ENCODE data around the gene RHOBTB1. TPM values are rescaled to one million over a fixed set of nuclear protein-coding genes. Genes with fewer than 3 reads are reported as not detected.

The RHOBTB1 gene
- total RNA-seq, 2 experiments from 2014 or later = not detected

DNA sequence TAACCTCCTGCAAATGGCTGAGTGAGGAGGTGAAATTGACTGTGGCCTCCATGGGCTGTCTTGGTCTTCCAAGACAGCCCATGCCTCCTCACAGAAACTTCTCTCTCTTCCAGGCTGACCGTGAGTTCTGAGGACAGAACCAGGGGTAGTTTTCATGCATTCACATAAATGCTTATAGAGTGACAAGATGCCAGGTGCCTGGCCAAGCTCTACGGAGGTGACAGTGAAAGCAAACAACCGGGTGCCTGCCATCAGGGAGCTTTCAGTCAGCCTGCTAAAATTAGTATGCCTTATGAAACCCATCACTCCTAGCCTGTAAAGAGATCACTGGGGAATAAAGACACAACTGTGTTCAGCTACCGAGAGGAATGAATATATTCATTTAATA is 919 bp upstream of the RHOBTB1 start:
- no peaks in the 10 kb centered on the region for H4K20me1 ChIP-seq (ENCODE audit: insufficient read depth, low read length)
- intact Hi-C loops (cut with micrococcal nuclease; ENCODE audit: unreplicated experiment) = no loop called here
- H3K27ac ChIP-seq (ENCODE audit: low read depth, low read length, poor library complexity, severe bottlenecking) = no peak overlapping the region
- H3K4me2 ChIP-seq (ENCODE audit: low read length) = no peak overlapping the region
- H3K9me2 ChIP-seq (ENCODE audit: insufficient read depth, low read length) = no peaks in the 10 kb centered on the region
- H3K4me3 ChIP-seq (ENCODE audit: low read depth, low read length, poor library complexity, severe bottlenecking) = no peak overlapping the region
- TF ChIP-seq, protein P1, sequence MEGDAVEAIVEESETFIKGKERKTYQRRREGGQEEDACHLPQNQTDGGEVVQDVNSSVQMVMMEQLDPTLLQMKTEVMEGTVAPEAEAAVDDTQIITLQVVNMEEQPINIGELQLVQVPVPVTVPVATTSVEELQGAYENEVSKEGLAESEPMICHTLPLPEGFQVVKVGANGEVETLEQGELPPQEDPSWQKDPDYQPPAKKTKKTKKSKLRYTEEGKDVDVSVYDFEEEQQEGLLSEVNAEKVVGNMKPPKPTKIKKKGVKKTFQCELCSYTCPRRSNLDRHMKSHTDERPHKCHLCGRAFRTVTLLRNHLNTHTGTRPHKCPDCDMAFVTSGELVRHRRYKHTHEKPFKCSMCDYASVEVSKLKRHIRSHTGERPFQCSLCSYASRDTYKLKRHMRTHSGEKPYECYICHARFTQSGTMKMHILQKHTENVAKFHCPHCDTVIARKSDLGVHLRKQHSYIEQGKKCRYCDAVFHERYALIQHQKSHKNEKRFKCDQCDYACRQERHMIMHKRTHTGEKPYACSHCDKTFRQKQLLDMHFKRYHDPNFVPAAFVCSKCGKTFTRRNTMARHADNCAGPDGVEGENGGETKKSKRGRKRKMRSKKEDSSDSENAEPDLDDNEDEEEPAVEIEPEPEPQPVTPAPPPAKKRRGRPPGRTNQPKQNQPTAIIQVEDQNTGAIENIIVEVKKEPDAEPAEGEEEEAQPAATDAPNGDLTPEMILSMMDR (conservative IDR thresholded peaks at IDR 0.05; ENCODE audit: low read length) = no peak
- TF ChIP-seq EZH2phosphoT487 (IDR thresholded peaks at IDR 0.05; ENCODE audit: borderline replicate concordance, low read depth, low read length) = no peak
- no TSS peak for BruUV-seq (replicated peaks)
- POLR2A ChIA-PET = interaction anchor here (0.6 kb wide), 1 partner anchor 1345 kb away, joined by 3 read pairs; no protein-coding TSS in a partner anchor
- H3K4me1 ChIP-seq (ENCODE audit: insufficient read depth, low read length, poor library complexity, severe bottlenecking) = no peaks in the 10 kb centered on the region
- H3K79me2 ChIP-seq (ENCODE audit: insufficient read depth, low read depth, low read length) = no peaks in the 10 kb centered on the region
- no peak for DNase-seq (ENCODE audit: low spot score)
- H3K9me3 ChIP-seq (ENCODE audit: low read length) = no peaks in the 10 kb centered on the region
- CTCF ChIA-PET (ENCODE audit: unreplicated experiment) = no interaction called here
- no peak overlapping the region for H2AFZ ChIP-seq (ENCODE audit: low read length)
- H3K36me3 ChIP-seq (ENCODE audit: insufficient read depth, low read length) = no peaks in the 10 kb centered on the region

DNA sequence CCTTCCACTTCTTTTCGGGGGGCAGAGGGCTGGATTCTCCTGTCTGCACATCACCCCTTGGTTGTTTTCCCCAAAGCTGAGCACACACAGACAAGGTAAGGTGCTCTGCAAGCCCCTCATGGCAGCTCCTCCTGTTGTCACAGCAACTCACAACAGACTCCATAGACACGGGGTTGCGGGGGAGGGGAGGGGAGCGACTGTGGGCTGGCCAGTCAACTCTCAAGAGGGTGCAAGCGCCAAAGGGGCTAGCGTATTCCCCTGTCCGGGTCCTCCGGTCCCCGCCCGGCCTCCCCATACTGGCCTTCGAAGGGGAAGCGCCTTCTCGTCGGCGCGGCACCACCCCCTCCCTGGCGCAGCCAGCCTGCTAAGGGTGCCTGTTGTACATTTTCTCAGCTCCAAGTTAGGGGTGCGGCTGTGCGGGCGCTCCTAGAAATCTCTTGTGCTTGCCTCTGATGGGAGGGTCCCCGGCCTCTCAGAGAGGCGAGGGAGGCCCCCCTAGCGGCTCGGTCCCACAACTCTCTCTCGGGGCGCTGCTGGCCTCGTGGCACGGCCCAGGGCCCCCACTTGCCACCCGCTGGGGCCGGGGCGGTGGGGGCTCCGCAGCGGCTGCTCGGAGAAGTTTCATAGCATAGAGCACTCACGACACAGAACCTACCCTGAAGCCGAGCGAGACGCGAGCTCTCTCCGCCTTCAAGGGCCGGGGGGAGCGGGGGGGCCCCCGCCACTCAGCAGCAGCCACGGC is 498 bp downstream of the RHOBTB1 start:
- DNase-seq (ENCODE audit: low spot score) = no peak
- Histone ChIP-seq H3K9me2 (ENCODE audit: insufficient read depth, low read length) (no peaks in the 10 kb centered on the region), H3K27ac (ENCODE audit: low read depth, low read length, poor library complexity, severe bottlenecking) (no peak overlapping the region), H3K4me1 (ENCODE audit: insufficient read depth, low read length, poor library complexity, severe bottlenecking) (no peaks in the 10 kb centered on the region), H3K9me3 (ENCODE audit: low read length) (no peaks in the 10 kb centered on the region), H2AFZ (ENCODE audit: low read length) (no peak overlapping the region), H3K36me3 (ENCODE audit: insufficient read depth, low read length) (no peaks in the 10 kb centered on the region), H4K20me1 (ENCODE audit: insufficient read depth, low read length) (no peaks in the 10 kb centered on the region), H3K4me3 (ENCODE audit: low read depth, low read length, poor library complexity, severe bottlenecking) (no peak overlapping the region), H3K4me2 (ENCODE audit: low read length) (no peak overlapping the region), H3K79me2 (ENCODE audit: insufficient read depth, low read depth, low read length) (no peaks in the 10 kb centered on the region)
- no TSS peak for BruUV-seq (replicated peaks)
- intact Hi-C loops (cut with micrococcal nuclease; ENCODE audit: unreplicated experiment) = no loop called here
- ChIA-PET CTCF (ENCODE audit: unreplicated experiment) (interaction anchor here (0.6 kb wide), 1 partner anchor 128 kb away, joined by 6 read pairs; no protein-coding TSS in a partner anchor), POLR2A (interaction anchor here (0.6 kb wide), 1 partner anchor 1057 kb away, joined by 6 read pairs; no protein-coding TSS in a partner anchor)
- TF ChIP-seq, protein P1 (conservative IDR thresholded peaks at IDR 0.05; ENCODE audit: low read length) = no peak
- TF ChIP-seq EZH2phosphoT487 (IDR thresholded peaks at IDR 0.05; ENCODE audit: borderline replicate concordance, low read depth, low read length) = no peak

DNA sequence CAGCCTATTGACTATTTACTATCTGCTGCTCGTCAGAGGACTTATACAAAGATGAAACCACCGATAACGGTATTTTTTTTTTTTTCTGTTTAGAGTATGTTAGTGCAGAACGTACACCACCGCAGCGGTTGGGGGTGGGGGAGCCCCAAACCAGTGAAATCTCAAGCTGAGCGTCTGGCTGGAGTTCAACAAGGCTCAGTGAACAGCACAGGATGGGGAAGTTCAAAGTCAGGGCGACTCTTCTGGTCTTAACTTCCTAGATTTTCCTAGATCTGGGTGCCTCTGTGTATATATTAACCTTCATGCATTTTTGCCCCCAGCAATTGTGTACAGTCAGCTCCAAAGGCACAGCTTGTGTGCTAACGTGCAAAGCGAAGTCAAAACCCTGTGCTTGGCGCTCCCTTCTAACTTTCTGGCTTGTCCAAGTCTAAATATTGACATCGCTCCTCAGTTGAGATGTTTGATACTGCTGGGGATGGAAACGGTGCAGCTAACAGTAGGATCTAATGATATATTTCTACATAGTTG is 1.1 kb downstream of the RHOBTB1 start:
- CTCF ChIA-PET (ENCODE audit: unreplicated experiment) = interaction anchor here (0.6 kb wide), 1 partner anchor 128 kb away, joined by 6 read pairs; no protein-coding TSS in a partner anchor
- H3K4me2 ChIP-seq (ENCODE audit: low read length) = no peak overlapping the region
- POLR2A ChIA-PET = interaction anchor here (0.7 to 1.0 kb wide), 2 partner anchors 50 to 142 kb away, joined by 3 to 4 read pairs; no protein-coding TSS in a partner anchor

More for the DNA sequence above, 1.1 kb downstream of the RHOBTB1 start:
- Histone ChIP-seq H3K9me2 (ENCODE audit: insufficient read depth, low read length) (no peaks in the 10 kb centered on the region), H2AFZ (ENCODE audit: low read length) (no peak overlapping the region), H3K4me3 (ENCODE audit: low read depth, low read length, poor library complexity, severe bottlenecking) (no peak overlapping the region), H3K4me1 (ENCODE audit: insufficient read depth, low read length, poor library complexity, severe bottlenecking) (no peaks in the 10 kb centered on the region), H4K20me1 (ENCODE audit: insufficient read depth, low read length) (no peaks in the 10 kb centered on the region), H3K36me3 (ENCODE audit: insufficient read depth, low read length) (no peaks in the 10 kb centered on the region), H3K79me2 (ENCODE audit: insufficient read depth, low read depth, low read length) (no peaks in the 10 kb centered on the region), H3K9me3 (ENCODE audit: low read length) (no peaks in the 10 kb centered on the region), H3K27ac (ENCODE audit: low read depth, low read length, poor library complexity, severe bottlenecking) (no peak overlapping the region)
- TF ChIP-seq, protein P1 (conservative IDR thresholded peaks at IDR 0.05; ENCODE audit: low read length) = no peak
- no peak for TF ChIP-seq EZH2phosphoT487 (IDR thresholded peaks at IDR 0.05; ENCODE audit: borderline replicate concordance, low read depth, low read length)
- no TSS peak for BruUV-seq (replicated peaks)
- intact Hi-C loops (cut with micrococcal nuclease; ENCODE audit: unreplicated experiment) = no loop called here
- DNase-seq (ENCODE audit: low spot score) = no peak

Measured in OCI-LY7 (cell line).